ENCODE results near the gene SCAMP1.
A peak's percentile ranks its signal among the peaks of the same experiment; 100 is the strongest.

GRCh38 chr5:78509884-78510769, 149.7 kb downstream of the SCAMP1 start:
- TF ChIP-seq EZH2 (IDR thresholded peaks at IDR 0.05; ENCODE audit: low read length, missing control alignments) (no peak), CTCF (conservative IDR thresholded peaks at IDR 0.05 in 1 of 2, IDR thresholded peaks at IDR 0.05 in 1 of 2; ENCODE audit: low read depth in 1 of 2, low read length in 2 of 2) (peak; percentile 19 to 25)
